ENCODE measurements around the gene FAM83G.

GRCh38 chr17:18976201-18976600, 28.4 kb downstream of the FAM83G start:
- TF ChIP-seq POU6F1 (CRISPR knock-in tag; IDR thresholded peaks at IDR 0.05; ENCODE audit: borderline replicate concordance, low read depth) (no peak), ARNTL (CRISPR knock-in tag; IDR thresholded peaks at IDR 0.05; ENCODE audit: borderline replicate concordance, low read depth) (no peak), ZNF8 (CRISPR knock-in tag; IDR thresholded peaks at IDR 0.05) (no peak), GLIS3 (CRISPR knock-in tag; IDR thresholded peaks at IDR 0.05) (no peak), OSR1 (CRISPR knock-in tag; IDR thresholded peaks at IDR 0.05) (no peak), RARB (CRISPR knock-in tag; IDR thresholded peaks at IDR 0.05) (no peak), SNAI2 (CRISPR knock-in tag; IDR thresholded peaks at IDR 0.05) (no peak), ZNF565 (CRISPR knock-in tag; conservative IDR thresholded peaks at IDR 0.05; ENCODE audit: low read depth) (no peak)
- TF ChIP-seq, protein P1, sequence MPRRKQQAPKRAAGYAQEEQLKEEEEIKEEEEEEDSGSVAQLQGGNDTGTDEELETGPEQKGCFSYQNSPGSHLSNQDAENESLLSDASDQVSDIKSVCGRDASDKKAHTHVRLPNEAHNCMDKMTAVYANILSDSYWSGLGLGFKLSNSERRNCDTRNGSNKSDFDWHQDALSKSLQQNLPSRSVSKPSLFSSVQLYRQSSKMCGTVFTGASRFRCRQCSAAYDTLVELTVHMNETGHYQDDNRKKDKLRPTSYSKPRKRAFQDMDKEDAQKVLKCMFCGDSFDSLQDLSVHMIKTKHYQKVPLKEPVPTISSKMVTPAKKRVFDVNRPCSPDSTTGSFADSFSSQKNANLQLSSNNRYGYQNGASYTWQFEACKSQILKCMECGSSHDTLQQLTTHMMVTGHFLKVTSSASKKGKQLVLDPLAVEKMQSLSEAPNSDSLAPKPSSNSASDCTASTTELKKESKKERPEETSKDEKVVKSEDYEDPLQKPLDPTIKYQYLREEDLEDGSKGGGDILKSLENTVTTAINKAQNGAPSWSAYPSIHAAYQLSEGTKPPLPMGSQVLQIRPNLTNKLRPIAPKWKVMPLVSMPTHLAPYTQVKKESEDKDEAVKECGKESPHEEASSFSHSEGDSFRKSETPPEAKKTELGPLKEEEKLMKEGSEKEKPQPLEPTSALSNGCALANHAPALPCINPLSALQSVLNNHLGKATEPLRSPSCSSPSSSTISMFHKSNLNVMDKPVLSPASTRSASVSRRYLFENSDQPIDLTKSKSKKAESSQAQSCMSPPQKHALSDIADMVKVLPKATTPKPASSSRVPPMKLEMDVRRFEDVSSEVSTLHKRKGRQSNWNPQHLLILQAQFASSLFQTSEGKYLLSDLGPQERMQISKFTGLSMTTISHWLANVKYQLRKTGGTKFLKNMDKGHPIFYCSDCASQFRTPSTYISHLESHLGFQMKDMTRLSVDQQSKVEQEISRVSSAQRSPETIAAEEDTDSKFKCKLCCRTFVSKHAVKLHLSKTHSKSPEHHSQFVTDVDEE (CRISPR knock-in tag; IDR thresholded peaks at IDR 0.05) = no peak

All from SK-N-SH treated with all-trans-retinoic acid at 6 μM for 48 hours (cell line).